ENCODE data around the gene AKAP12. TPM values are rescaled to one million over a fixed set of nuclear protein-coding genes. Genes with fewer than 3 reads are reported as not detected.
A peak's percentile ranks its signal among the peaks of the same experiment; 100 is the strongest.

The AKAP12 gene
- total RNA-seq, 1 donor from 2014 or later = 138 TPM

- H3K36me3 Mint-ChIP-seq = peaks cover 24% of the 10 kb centered on the region
- H3K4me1 Mint-ChIP-seq (ENCODE audit: unreplicated experiment) = no peaks in the 10 kb centered on the region
- TF ChIP-seq CTCF (conservative IDR thresholded peaks at IDR 0.05) = no peak
- H3K9me3 Mint-ChIP-seq = no peaks in the 10 kb centered on the region
- no peaks in the 10 kb centered on the region for H3K27me3 Mint-ChIP-seq
- DNase-seq (ENCODE audit: extremely low spot score, unreplicated experiment) = peak; percentile 27
- no peak overlapping the region for H3K27ac Mint-ChIP-seq
- H3K4me3 Mint-ChIP-seq = no peak overlapping the region
Measured at GRCh38 chr6:151349651-151350270, 110.0 kb downstream of the AKAP12 start.

GRCh38 chr6:151350442-151351145 lies 110.8 kb downstream of the AKAP12 start:
- no peak overlapping the region for H3K27ac Mint-ChIP-seq
- no peak for TF ChIP-seq CTCF (conservative IDR thresholded peaks at IDR 0.05)
- no peaks in the 10 kb centered on the region for H3K27me3 Mint-ChIP-seq
- peak; percentile 48 for DNase-seq (ENCODE audit: extremely low spot score, unreplicated experiment)
- no peak overlapping the region for H3K4me3 Mint-ChIP-seq
- H3K36me3 Mint-ChIP-seq = peaks cover 27% of the 10 kb centered on the region
- H3K9me3 Mint-ChIP-seq = no peaks in the 10 kb centered on the region
- no peaks in the 10 kb centered on the region for H3K4me1 Mint-ChIP-seq (ENCODE audit: unreplicated experiment)

DNA sequence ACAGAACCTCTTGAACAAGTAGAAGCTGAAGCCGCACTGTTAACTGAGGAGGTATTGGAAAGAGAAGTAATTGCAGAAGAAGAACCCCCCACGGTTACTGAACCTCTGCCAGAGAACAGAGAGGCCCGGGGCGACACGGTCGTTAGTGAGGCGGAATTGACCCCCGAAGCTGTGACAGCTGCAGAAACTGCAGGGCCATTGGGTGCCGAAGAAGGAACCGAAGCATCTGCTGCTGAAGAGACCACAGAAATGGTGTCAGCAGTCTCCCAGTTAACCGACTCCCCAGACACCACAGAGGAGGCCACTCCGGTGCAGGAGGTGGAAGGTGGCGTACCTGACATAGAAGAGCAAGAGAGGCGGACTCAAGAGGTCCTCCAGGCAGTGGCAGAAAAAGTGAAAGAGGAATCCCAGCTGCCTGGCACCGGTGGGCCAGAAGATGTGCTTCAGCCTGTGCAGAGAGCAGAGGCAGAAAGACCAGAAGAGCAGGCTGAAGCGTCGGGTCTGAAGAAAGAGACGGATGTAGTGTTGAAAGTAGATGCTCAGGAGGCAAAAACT lies 111.5 kb downstream of the AKAP12 start:
- no peak overlapping the region for H3K27ac Mint-ChIP-seq

DNA sequence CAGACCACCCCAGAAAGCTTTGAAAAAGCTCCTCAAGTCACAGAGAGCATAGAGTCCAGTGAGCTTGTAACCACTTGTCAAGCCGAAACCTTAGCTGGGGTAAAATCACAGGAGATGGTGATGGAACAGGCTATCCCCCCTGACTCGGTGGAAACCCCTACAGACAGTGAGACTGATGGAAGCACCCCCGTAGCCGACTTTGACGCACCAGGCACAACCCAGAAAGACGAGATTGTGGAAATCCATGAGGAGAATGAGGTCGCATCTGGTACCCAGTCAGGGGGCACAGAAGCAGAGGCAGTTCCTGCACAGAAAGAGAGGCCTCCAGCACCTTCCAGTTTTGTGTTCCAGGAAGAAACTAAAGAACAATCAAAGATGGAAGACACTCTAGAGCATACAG lies 112.0 kb downstream of the AKAP12 start:
- no peak overlapping the region for H3K27ac Mint-ChIP-seq

More for the DNA sequence above, 111.5 kb downstream of the AKAP12 start:
- no peaks in the 10 kb centered on the region for H3K9me3 Mint-ChIP-seq
- DNase-seq (ENCODE audit: extremely low spot score, unreplicated experiment) = peak; percentile 36
- TF ChIP-seq CTCF (conservative IDR thresholded peaks at IDR 0.05) = no peak
- no peaks in the 10 kb centered on the region for H3K4me1 Mint-ChIP-seq (ENCODE audit: unreplicated experiment)
- no peak overlapping the region for H3K4me3 Mint-ChIP-seq
- peaks cover 26% of the 10 kb centered on the region for H3K36me3 Mint-ChIP-seq
- no peaks in the 10 kb centered on the region for H3K27me3 Mint-ChIP-seq

More for the DNA sequence above, 112.0 kb downstream of the AKAP12 start:
- Mint-ChIP-seq H3K4me3 (no peak overlapping the region), H3K27me3 (no peaks in the 10 kb centered on the region), H3K4me1 (ENCODE audit: unreplicated experiment) (no peaks in the 10 kb centered on the region), H3K9me3 (no peaks in the 10 kb centered on the region), H3K36me3 (peaks cover 24% of the 10 kb centered on the region)
- TF ChIP-seq CTCF (conservative IDR thresholded peaks at IDR 0.05) = no peak
- peak; percentile 50 for DNase-seq (ENCODE audit: extremely low spot score, unreplicated experiment)

Measured in type B pancreatic cell (in vitro differentiated cells).